ENCODE results near the gene ZCWPW2.

- peak in 4 of 5 experiments; percentile 25 to 62 (median 32) for TF ChIP-seq CTCF (IDR thresholded peaks at IDR 0.05 in 4 of 5, conservative IDR thresholded peaks at IDR 0.05 in 1 of 5)
- no peak for TF ChIP-seq POLR2A (IDR thresholded peaks at IDR 0.05)
Observed at GRCh38 chr3:28317438-28318022, 31.0 kb upstream of the ZCWPW2 start.
